Activated CD8-positive, alpha-beta T cell treated with anti-CD3 and anti-CD28 coated beads for 36 hours (primary cell): Measurements from ENCODE around the gene C1orf116. TPM values are rescaled to one million over a fixed set of nuclear protein-coding genes. Genes with fewer than 3 reads are reported as not detected.

Experiments used
- ATAC-seq: fragments of 200-7000 bp; cut with Tn5 transposase; one replicate; pipeline ENCODE4 v1.10.0; 2021; ENCODE audit warnings: mild to moderate bottlenecking, moderate library complexity
- CTCF ChIA-PET: fragments of 350-600 bp; sonication (Branson Sonifier 250); formaldehyde crosslinking; loops from one replicate; lab custom pipeline; 2021; ENCODE audit warnings: antibody characterized with exemption; lab: Charles Lee
- POLR2A ChIA-PET: fragments of 350-600 bp; sonication (Branson Sonifier 250); formaldehyde crosslinking; loops from one replicate; lab custom pipeline; 2021; ENCODE audit warnings: antibody characterized with exemption; lab: Charles Lee
- DNase-seq: peaks from one replicate; pipeline ENCODE4 v3.0.0-alpha.2; 2020
- H3K27ac Mint-ChIP-seq: one replicate; pipeline ENCODE4 v1.8.0; 2021; ENCODE audit warnings: mild to moderate bottlenecking, mixed read lengths
- H3K27me3 Mint-ChIP-seq: one replicate; pipeline ENCODE4 v1.8.0; 2021; ENCODE audit warnings: mixed read lengths
- H3K36me3 Mint-ChIP-seq: one replicate; pipeline ENCODE4 v1.8.0; 2021; ENCODE audit warnings: low read depth, mixed read lengths
- H3K4me1 Mint-ChIP-seq: one replicate; pipeline ENCODE4 v1.8.0; 2021; ENCODE audit warnings: low read depth, mixed read lengths
- H3K4me3 Mint-ChIP-seq: one replicate; pipeline ENCODE4 v1.8.0; 2021; ENCODE audit warnings: mild to moderate bottlenecking, moderate library complexity, mixed read lengths
- H3K9me3 Mint-ChIP-seq: one replicate; pipeline ENCODE4 v1.8.0; 2021; ENCODE audit warnings: mixed read lengths
- CTCF ChIP-seq: fragments of 200-600 bp; IDR thresholded peaks from one replicate; pipeline ENCODE4 v1.8.0; 2022; ENCODE audit warnings: antibody characterized with exemption, mild to moderate bottlenecking
- intact Hi-C: fragments of 100-400 bp; cut with micrococcal nuclease; formaldehyde crosslinking; loops from one replicate; pipeline ENCODE4 v1.10.0; 2022
- total RNA-seq, 2 experiments: library from RNA; stranded (reverse); gene quantifications; one replicate each; pipeline ENCODE4 v1.2.3, GENCODE V29; 2021

Gene C1orf116
- total RNA-seq, 2 experiments from 2014 or later = 0.07 to 0.13 TPM

- H3K27ac Mint-ChIP-seq = no peak overlapping the region
- ATAC-seq (no peak), DNase-seq (no peak)
- intact Hi-C loops = no loop called here
- no peaks in the 10 kb centered on the region for H3K4me1 Mint-ChIP-seq
- ChIA-PET POLR2A (interaction anchor here (1.0 kb wide), 1 partner anchor 10 kb away, joined by 3 read pairs; the partner anchor contains the start of gene PFKFB2), CTCF (interaction anchor here (1.5 to 4.7 kb wide), 3 partner anchors 9 to 14 kb away, joined by 3 to 25 read pairs (median 4); partner anchors contain the start of genes PFKFB2 and YOD1)
- H3K9me3 Mint-ChIP-seq = no peaks in the 10 kb centered on the region
- TF ChIP-seq CTCF = no peak
- H3K27me3 Mint-ChIP-seq = no peaks in the 10 kb centered on the region
- no peak overlapping the region for H3K4me3 Mint-ChIP-seq
- H3K36me3 Mint-ChIP-seq = peaks cover 6% of the 10 kb centered on the region
Measured at GRCh38 chr1:207063014-207063413, 30.5 kb upstream of the C1orf116 start.

GRCh38 chr1:207062058-207062457 lies 29.5 kb upstream of the C1orf116 start:
- DNase-seq (no peak), ATAC-seq (no peak)
- ChIA-PET CTCF (interaction anchor here (1.1 to 4.7 kb wide), 3 partner anchors 9 to 13 kb away, joined by 3 to 25 read pairs (median 4); partner anchors contain the start of genes PFKFB2 and YOD1), POLR2A (interaction anchor here (0.7 to 1.0 kb wide), 2 partner anchors 9 to 13 kb away, joined by 3 read pairs; partner anchors contain the start of gene PFKFB2)
- intact Hi-C loops = no loop called here
- no peak for TF ChIP-seq CTCF
- peaks cover 4% of the 10 kb centered on the region for H3K36me3 Mint-ChIP-seq
- H3K27me3 Mint-ChIP-seq = no peaks in the 10 kb centered on the region
- H3K27ac Mint-ChIP-seq = no peak overlapping the region
- H3K9me3 Mint-ChIP-seq = no peaks in the 10 kb centered on the region
- no peak overlapping the region for H3K4me3 Mint-ChIP-seq
- no peaks in the 10 kb centered on the region for H3K4me1 Mint-ChIP-seq

- Mint-ChIP-seq H3K36me3 (peaks cover 3% of the 10 kb centered on the region), H3K9me3 (no peaks in the 10 kb centered on the region), H3K27ac (no peak overlapping the region), H3K4me3 (no peak overlapping the region), H3K27me3 (no peaks in the 10 kb centered on the region), H3K4me1 (no peaks in the 10 kb centered on the region)
- CTCF ChIA-PET = interaction anchor here (0.8 to 4.7 kb wide), 7 partner anchors 8 to 79 kb away, joined by 3 to 25 read pairs (median 3); partner anchors contain the start of genes PFKFB2 and YOD1
- no peak for TF ChIP-seq CTCF
- ATAC-seq = no peak
- POLR2A ChIA-PET = interaction anchor here (0.6 to 1.7 kb wide), 2 partner anchors 11 to 243 kb away, joined by 3 to 5 read pairs; no protein-coding TSS in a partner anchor
- intact Hi-C loops = no loop called here
- DNase-seq = no peak
Measured at GRCh38 chr1:207060596-207060995, 28.0 kb upstream of the C1orf116 start.

GRCh38 chr1:207059881-207060280 lies 27.3 kb upstream of the C1orf116 start:
- intact Hi-C loops = no loop called here
- Mint-ChIP-seq H3K27ac (no peak overlapping the region), H3K27me3 (no peaks in the 10 kb centered on the region), H3K4me3 (no peak overlapping the region), H3K9me3 (no peaks in the 10 kb centered on the region), H3K4me1 (no peaks in the 10 kb centered on the region), H3K36me3 (no peaks in the 10 kb centered on the region)
- no peak for TF ChIP-seq CTCF
- ATAC-seq (no peak), DNase-seq (no peak)
- ChIA-PET POLR2A (interaction anchor here (0.6 to 1.7 kb wide), 3 partner anchors 10 to 243 kb away, joined by 3 to 5 read pairs (median 3); no protein-coding TSS in a partner anchor), CTCF (interaction anchor here (0.8 to 4.7 kb wide), 6 partner anchors 9 to 55 kb away, joined by 3 to 25 read pairs (median 3); partner anchors contain the start of gene YOD1)
